Measurements from ENCODE around the gene TAP1. TPM values are rescaled to one million over a fixed set of nuclear protein-coding genes. Genes with fewer than 3 reads are reported as not detected.

Gene TAP1
- total RNA-seq, 6 experiments from 2014 or later: 7.7 to 24.9 (median 17.8) TPM

- no peak for TF ChIP-seq POLR2A (IDR thresholded peaks at IDR 0.05)
- TF ChIP-seq, protein P1, sequence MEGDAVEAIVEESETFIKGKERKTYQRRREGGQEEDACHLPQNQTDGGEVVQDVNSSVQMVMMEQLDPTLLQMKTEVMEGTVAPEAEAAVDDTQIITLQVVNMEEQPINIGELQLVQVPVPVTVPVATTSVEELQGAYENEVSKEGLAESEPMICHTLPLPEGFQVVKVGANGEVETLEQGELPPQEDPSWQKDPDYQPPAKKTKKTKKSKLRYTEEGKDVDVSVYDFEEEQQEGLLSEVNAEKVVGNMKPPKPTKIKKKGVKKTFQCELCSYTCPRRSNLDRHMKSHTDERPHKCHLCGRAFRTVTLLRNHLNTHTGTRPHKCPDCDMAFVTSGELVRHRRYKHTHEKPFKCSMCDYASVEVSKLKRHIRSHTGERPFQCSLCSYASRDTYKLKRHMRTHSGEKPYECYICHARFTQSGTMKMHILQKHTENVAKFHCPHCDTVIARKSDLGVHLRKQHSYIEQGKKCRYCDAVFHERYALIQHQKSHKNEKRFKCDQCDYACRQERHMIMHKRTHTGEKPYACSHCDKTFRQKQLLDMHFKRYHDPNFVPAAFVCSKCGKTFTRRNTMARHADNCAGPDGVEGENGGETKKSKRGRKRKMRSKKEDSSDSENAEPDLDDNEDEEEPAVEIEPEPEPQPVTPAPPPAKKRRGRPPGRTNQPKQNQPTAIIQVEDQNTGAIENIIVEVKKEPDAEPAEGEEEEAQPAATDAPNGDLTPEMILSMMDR (IDR thresholded peaks at IDR 0.05): no peak
- DNase-seq: no peak
- no peaks in the 10 kb centered on the region for H3K4me1 ChIP-seq
- no peak for ATAC-seq
- H3K36me3 ChIP-seq: peaks cover 0 to 22% (median 1%) of the 10 kb centered on the region in 4 donors
- intact Hi-C loops (cut with DNase I): no loop called here
- H3K9me3 ChIP-seq: no peaks in the 10 kb centered on the region
- H3K4me3 ChIP-seq: no peak overlapping the region
- WGBS (ENCODE audit: insufficient coverage, low coverage, low lambda C conversion rate, missing lambda C conversion rate): 88% methylated on average over 2 of the region's 5 CpGs
- no peaks in the 10 kb centered on the region for H3K27me3 ChIP-seq
- no peak overlapping the region for H3K27ac ChIP-seq
These were observed 23.5 kb downstream of the TAP1 start for GRCh38 chr6:32830017-32830416.

GRCh38 chr6:32829495-32829894 is 24.0 kb downstream of the TAP1 start:
- no peak for ATAC-seq
- Histone ChIP-seq H3K27ac (no peak overlapping the region), H3K4me3 (no peak overlapping the region), H3K36me3 (peaks cover 0 to 22% (median 1%) of the 10 kb centered on the region in 4 donors), H3K27me3 (no peaks in the 10 kb centered on the region), H3K4me1 (no peaks in the 10 kb centered on the region), H3K9me3 (no peaks in the 10 kb centered on the region)
- intact Hi-C loops (cut with DNase I): no loop called here
- no peak for DNase-seq
- 76% methylated on average over 6 of the region's 7 CpGs for WGBS (ENCODE audit: insufficient coverage, low coverage, low lambda C conversion rate, missing lambda C conversion rate)
- no peak for TF ChIP-seq POLR2A (IDR thresholded peaks at IDR 0.05)
- TF ChIP-seq, protein P1 (IDR thresholded peaks at IDR 0.05): no peak

DNA sequence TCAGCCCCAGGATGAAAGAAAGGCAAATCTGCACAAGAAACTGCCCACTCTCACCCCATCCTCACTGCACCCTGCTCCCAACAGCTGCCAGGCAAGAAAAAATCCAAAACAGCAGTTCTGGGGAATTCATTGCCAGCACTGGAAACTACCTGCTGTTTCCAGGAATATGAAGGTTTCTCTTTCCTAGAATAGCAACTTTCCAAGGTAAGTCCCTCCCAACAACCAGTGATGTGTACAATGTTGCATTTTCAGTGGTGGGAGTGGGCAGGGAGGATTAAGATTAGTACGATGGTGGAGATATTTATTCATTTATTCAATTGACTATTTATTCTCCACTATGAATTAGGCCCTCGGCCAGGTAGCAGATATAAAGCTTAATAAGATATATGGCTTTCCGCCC is 26.5 kb downstream of the TAP1 start:
- no peak for ATAC-seq
- Histone ChIP-seq H3K9me3 (no peaks in the 10 kb centered on the region), H3K4me1 (no peaks in the 10 kb centered on the region), H3K36me3 (peaks cover 0 to 22% (median 1%) of the 10 kb centered on the region in 4 donors), H3K4me3 (no peak overlapping the region), H3K27me3 (no peaks in the 10 kb centered on the region), H3K27ac (no peak overlapping the region)
- no peak for DNase-seq
- intact Hi-C loops (cut with DNase I): no loop called here
- TF ChIP-seq, protein P1 (IDR thresholded peaks at IDR 0.05): no peak
- no peak for TF ChIP-seq POLR2A (IDR thresholded peaks at IDR 0.05)
- 63% methylated on average over 3 of the region's 3 CpGs for WGBS (ENCODE audit: insufficient coverage, low coverage, low lambda C conversion rate, missing lambda C conversion rate)

- TF ChIP-seq, protein P1 (IDR thresholded peaks at IDR 0.05): peak; percentile 35 to 59 (median 44)
- no peak for TF ChIP-seq POLR2A (IDR thresholded peaks at IDR 0.05)
- Histone ChIP-seq H3K9me3 (no peaks in the 10 kb centered on the region), H3K36me3 (peaks cover 0 to 14% (median 1%) of the 10 kb centered on the region in 4 donors), H3K4me1 (no peaks in the 10 kb centered on the region), H3K27ac (no peak overlapping the region), H3K27me3 (no peaks in the 10 kb centered on the region), H3K4me3 (no peak overlapping the region)
- no peak for DNase-seq
- peak; percentile 75 to 94 (median 78) for ATAC-seq
- WGBS (ENCODE audit: insufficient coverage, low coverage, low lambda C conversion rate, missing lambda C conversion rate): 48% methylated on average over 2 of the region's 2 CpGs
- intact Hi-C loops (cut with DNase I): no loop called here
These were observed 27.5 kb downstream of the TAP1 start for GRCh38 chr6:32825966-32826365.

DNA sequence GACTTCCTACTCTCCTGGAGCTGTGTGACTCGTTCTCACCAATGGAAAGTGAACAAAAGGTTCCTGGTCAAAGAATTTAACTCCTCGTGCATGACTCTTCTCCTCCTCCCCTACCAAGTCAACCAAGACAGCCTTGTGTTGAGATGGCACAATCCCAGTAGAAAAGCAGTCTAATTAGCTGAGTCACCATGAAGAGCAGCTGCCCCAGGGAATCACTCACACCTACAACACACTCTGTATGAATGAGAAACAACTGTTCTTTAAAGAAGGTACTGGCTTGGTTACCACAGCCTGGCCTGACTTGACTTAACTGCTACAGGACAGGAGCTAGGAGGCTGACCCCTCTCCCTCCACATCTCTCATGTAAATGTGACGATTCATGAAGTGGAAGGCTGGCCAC is 33.8 kb downstream of the TAP1 start:
- 42% methylated on average over 2 of the region's 3 CpGs for WGBS (ENCODE audit: insufficient coverage, low coverage, low lambda C conversion rate, missing lambda C conversion rate)

More for the DNA sequence above, 33.8 kb downstream of the TAP1 start:
- ATAC-seq: no peak
- Histone ChIP-seq H3K9me3 (no peaks in the 10 kb centered on the region), H3K27ac (no peak overlapping the region), H3K4me1 (no peaks in the 10 kb centered on the region), H3K4me3 (no peak overlapping the region), H3K36me3 (no peaks in the 10 kb centered on the region), H3K27me3 (no peaks in the 10 kb centered on the region)
- intact Hi-C loops (cut with DNase I): no loop called here
- no peak for TF ChIP-seq POLR2A (IDR thresholded peaks at IDR 0.05)
- DNase-seq: no peak
